Progenitor cell of endocrine pancreas (in vitro differentiated cells): Measurements from ENCODE around the gene RET. TPM values are rescaled to one million over a fixed set of nuclear protein-coding genes. Genes with fewer than 3 reads are reported as not detected.

Experiments used
- DNase-seq: peaks from one replicate; pipeline ENCODE4 v3.0.0; 2021; ENCODE audit warnings: low spot score; ENCODE audit not compliant: unreplicated experiment
- H3K27ac Mint-ChIP-seq: 2 replicates; pipeline ENCODE4 v1.8.0; 2021; ENCODE audit warnings: mild to moderate bottlenecking, moderate library complexity, mixed read lengths
- H3K27me3 Mint-ChIP-seq: 2 replicates; pipeline ENCODE4 v1.8.0; 2021; ENCODE audit warnings: mixed read lengths
- H3K36me3 Mint-ChIP-seq: 2 replicates; pipeline ENCODE4 v1.8.0; 2022; ENCODE audit warnings: mixed read lengths; ENCODE audit not compliant: insufficient read depth
- H3K4me1 Mint-ChIP-seq: 2 replicates; pipeline ENCODE4 v1.8.0; 2021; ENCODE audit warnings: low read depth, mixed read lengths
- H3K4me3 Mint-ChIP-seq: 2 replicates; pipeline ENCODE4 v1.8.0; 2021; ENCODE audit warnings: low read depth, mild to moderate bottlenecking, moderate library complexity, mixed read lengths
- H3K9me3 Mint-ChIP-seq: 2 replicates; pipeline ENCODE4 v1.8.0; 2021; ENCODE audit warnings: low read depth, mixed read lengths
- total RNA-seq: library from RNA; stranded (reverse); gene quantifications from 2 replicates; pipeline ENCODE4 v1.2.1, GENCODE V29; 2021
- TF ChIP-seq, protein P1 (sequence below): fragments of 200-600 bp; sonication (generic); IDR thresholded peaks from one replicate; pipeline ENCODE4 v1.5.0; 2021; ENCODE audit warnings: antibody characterized with exemption, mild to moderate bottlenecking; ENCODE audit not compliant: unreplicated experiment

RET gene
- total RNA-seq, 1 donor from 2014 or later: 1.5 TPM

DNA sequence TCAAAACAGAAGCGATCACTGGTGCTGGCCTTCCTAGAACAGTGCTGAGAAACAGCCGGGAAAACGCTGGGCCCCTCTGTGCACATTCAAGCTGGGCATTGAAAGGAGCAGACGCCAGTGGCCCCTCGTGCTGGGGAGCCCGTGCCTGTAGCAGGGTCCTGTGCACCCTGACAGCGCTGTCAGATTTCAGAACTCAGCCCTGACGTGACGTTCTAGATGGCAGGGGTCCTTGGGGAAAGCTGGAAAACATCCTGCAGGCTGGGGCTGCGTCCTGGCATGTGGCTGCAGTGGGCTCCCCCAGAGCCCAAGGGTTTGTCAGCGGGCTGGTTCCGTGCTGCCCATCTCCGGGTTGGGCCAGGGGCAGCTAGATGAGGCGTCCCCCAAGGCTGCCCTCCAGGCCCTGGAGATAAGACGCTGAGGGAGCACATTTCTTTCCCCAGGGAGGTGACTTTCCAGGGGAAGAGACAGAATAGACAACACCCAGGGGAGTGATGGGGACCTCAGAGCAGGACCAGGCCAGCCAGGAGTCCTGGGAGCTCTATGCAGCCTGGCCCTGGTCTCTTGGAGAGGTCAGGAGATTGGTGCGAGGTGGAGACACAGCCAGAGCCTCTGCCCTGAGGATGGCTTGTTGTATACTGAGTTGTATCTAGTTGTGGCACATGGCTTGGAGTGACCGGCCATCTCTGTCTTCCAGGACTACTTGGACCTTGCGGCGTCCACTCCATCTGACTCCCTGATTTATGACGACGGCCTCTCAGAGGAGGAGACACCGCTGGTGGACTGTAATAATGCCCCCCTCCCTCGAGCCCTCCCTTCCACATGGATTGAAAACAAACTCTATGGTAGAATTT is 49.2 kb downstream of the RET start:
- peaks cover 8% of the 10 kb centered on the region for H3K27me3 Mint-ChIP-seq
- no peak overlapping the region for H3K27ac Mint-ChIP-seq
- H3K36me3 Mint-ChIP-seq: no peaks in the 10 kb centered on the region
- H3K4me3 Mint-ChIP-seq: no peak overlapping the region
- no peak for DNase-seq
- TF ChIP-seq, protein P1, sequence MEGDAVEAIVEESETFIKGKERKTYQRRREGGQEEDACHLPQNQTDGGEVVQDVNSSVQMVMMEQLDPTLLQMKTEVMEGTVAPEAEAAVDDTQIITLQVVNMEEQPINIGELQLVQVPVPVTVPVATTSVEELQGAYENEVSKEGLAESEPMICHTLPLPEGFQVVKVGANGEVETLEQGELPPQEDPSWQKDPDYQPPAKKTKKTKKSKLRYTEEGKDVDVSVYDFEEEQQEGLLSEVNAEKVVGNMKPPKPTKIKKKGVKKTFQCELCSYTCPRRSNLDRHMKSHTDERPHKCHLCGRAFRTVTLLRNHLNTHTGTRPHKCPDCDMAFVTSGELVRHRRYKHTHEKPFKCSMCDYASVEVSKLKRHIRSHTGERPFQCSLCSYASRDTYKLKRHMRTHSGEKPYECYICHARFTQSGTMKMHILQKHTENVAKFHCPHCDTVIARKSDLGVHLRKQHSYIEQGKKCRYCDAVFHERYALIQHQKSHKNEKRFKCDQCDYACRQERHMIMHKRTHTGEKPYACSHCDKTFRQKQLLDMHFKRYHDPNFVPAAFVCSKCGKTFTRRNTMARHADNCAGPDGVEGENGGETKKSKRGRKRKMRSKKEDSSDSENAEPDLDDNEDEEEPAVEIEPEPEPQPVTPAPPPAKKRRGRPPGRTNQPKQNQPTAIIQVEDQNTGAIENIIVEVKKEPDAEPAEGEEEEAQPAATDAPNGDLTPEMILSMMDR: no peak
- no peaks in the 10 kb centered on the region for H3K4me1 Mint-ChIP-seq
- H3K9me3 Mint-ChIP-seq: no peaks in the 10 kb centered on the region

DNA sequence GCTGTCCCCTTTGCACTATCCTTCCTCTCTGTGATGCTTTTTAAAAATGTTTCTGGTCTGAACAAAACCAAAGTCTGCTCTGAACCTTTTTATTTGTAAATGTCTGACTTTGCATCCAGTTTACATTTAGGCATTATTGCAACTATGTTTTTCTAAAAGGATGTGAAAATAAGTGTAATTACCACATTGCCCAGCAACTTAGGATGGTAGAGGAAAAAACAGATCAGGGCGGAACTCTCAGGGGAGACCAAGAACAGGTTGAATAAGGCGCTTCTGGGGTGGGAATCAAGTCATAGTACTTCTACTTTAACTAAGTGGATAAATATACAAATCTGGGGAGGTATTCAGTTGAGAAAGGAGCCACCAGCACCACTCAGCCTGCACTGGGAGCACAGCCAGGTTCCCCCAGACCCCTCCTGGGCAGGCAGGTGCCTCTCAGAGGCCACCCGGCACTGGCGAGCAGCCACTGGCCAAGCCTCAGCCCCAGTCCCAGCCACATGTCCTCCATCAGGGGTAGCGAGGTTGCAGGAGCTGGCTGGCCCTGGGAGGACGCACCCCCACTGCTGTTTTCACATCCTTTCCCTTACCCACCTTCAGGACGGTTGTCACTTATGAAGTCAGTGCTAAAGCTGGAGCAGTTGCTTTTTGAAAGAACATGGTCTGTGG is 50.0 kb downstream of the RET start:
- TF ChIP-seq, protein P1: no peak
- H3K36me3 Mint-ChIP-seq: no peaks in the 10 kb centered on the region

DNA sequence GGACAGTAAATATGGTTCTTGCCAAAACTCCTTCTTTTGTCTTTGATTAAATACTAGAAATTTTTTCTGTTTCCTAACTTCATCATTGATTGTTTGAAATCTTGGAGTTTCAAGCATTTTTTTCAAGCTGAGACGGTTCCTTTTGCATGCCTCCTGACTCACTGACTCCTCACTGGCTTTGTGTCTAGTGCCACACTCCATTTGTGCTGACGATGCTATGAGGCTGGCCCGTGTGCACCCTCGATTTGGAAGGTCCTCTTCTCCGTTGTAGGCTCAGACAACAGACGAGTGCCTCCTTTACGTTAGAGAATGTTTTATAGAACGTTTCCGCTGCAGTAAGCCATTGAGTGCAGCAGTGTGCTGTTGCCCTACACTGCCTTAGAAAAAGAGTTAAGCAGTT is 50.6 kb downstream of the RET start:
- no peak for DNase-seq
- Mint-ChIP-seq H3K27ac (no peak overlapping the region), H3K27me3 (peaks cover 12% of the 10 kb centered on the region), H3K36me3 (no peaks in the 10 kb centered on the region), H3K4me1 (no peaks in the 10 kb centered on the region), H3K9me3 (no peaks in the 10 kb centered on the region), H3K4me3 (no peak overlapping the region)
- TF ChIP-seq, protein P1: no peak

More for the DNA sequence above, 50.0 kb downstream of the RET start:
- DNase-seq: no peak
- Mint-ChIP-seq H3K27ac (no peak overlapping the region), H3K27me3 (peaks cover 12% of the 10 kb centered on the region), H3K4me3 (no peak overlapping the region), H3K9me3 (no peaks in the 10 kb centered on the region), H3K4me1 (no peaks in the 10 kb centered on the region)

DNA sequence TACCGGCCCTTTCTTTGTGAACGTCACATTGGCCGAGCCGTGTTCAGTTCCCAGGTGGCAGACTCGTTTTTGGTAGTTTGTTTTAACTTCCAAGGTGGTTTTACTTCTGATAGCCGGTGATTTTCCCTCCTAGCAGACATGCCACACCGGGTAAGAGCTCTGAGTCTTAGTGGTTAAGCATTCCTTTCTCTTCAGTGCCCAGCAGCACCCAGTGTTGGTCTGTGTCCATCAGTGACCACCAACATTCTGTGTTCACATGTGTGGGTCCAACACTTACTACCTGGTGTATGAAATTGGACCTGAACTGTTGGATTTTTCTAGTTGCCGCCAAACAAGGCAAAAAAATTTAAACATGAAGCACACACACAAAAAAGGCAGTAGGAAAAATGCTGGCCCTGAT is 51.5 kb downstream of the RET start:
- H3K36me3 Mint-ChIP-seq: no peaks in the 10 kb centered on the region
- no peak overlapping the region for H3K4me3 Mint-ChIP-seq
- H3K4me1 Mint-ChIP-seq: no peaks in the 10 kb centered on the region
- no peak overlapping the region for H3K27ac Mint-ChIP-seq
- peaks cover 15% of the 10 kb centered on the region for H3K27me3 Mint-ChIP-seq
- no peak for DNase-seq
- TF ChIP-seq, protein P1: no peak
- no peaks in the 10 kb centered on the region for H3K9me3 Mint-ChIP-seq

DNA sequence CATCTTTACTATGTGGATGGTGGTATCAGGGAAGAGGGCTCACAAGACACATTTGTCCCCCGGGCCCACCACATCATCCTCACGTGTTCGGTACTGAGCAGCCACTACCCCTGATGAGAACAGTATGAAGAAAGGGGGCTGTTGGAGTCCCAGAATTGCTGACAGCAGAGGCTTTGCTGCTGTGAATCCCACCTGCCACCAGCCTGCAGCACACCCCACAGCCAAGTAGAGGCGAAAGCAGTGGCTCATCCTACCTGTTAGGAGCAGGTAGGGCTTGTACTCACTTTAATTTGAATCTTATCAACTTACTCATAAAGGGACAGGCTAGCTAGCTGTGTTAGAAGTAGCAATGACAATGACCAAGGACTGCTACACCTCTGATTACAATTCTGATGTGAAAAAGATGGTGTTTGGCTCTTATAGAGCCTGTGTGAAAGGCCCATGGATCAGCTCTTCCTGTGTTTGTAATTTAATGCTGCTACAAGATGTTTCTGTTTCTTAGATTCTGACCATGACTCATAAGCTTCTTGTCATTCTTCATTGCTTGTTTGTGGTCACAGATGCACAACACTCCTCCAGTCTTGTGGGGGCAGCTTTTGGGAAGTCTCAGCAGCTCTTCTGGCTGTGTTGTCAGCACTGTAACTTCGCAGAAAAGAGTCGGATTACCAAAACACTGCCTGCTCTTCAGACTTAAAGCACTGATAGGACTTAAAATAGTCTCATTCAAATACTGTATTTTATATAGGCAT is 52.3 kb downstream of the RET start:
- Mint-ChIP-seq H3K27me3 (peaks cover 15% of the 10 kb centered on the region), H3K27ac (no peak overlapping the region), H3K9me3 (no peaks in the 10 kb centered on the region), H3K4me3 (no peak overlapping the region), H3K4me1 (no peaks in the 10 kb centered on the region), H3K36me3 (no peaks in the 10 kb centered on the region)
- TF ChIP-seq, protein P1: no peak
- DNase-seq: no peak
